GM23338 (cell line): ENCODE measurements around the gene LLPH. TPM values are rescaled to one million over a fixed set of nuclear protein-coding genes. Genes with fewer than 3 reads are reported as not detected.

Source experiments
- ATAC-seq: fragments of 200-7000 bp; cut with Tn5 transposase; 3 replicates; pipeline ENCODE4 v1.9.1; 2020
- DNase-seq: peaks from one replicate; pipeline ENCODE4 v3.0.0-alpha.2; 2015; ENCODE audit warnings: low spot score
- H2AFZ ChIP-seq: fragments of 200-600 bp; sonication (generic); 2 replicates; pipeline ENCODE4 v1.8.0; 2016; ENCODE audit warnings: antibody characterized with exemption, mild to moderate bottlenecking, moderate library complexity
- H3F3A ChIP-seq: fragments of 200-600 bp; sonication (generic); replicated peaks from 2 replicates; pipeline ENCODE4 v1.8.0; 2017; ENCODE audit warnings: antibody characterized with exemption, mixed run types, low read depth
- H3K27ac ChIP-seq: fragments of 200-600 bp; sonication (generic); 2 replicates; pipeline ENCODE4 v1.6.1; 2016; ENCODE audit warnings: low read depth
- H3K27me3 ChIP-seq: fragments of 200-600 bp; sonication (generic); 2 replicates; pipeline ENCODE4 v1.8.0; 2016; ENCODE audit warnings: mild to moderate bottlenecking, mixed run types, moderate library complexity; ENCODE audit not compliant: insufficient read depth
- H3K36me3 ChIP-seq: fragments of 200-600 bp; sonication (generic); 2 replicates; pipeline ENCODE4 v1.8.0; 2016; ENCODE audit warnings: mild to moderate bottlenecking; ENCODE audit not compliant: insufficient read depth
- H3K4me1 ChIP-seq: fragments of 200-600 bp; sonication (generic); 2 replicates; pipeline ENCODE4 v1.8.0; 2016; ENCODE audit warnings: mild to moderate bottlenecking, moderate library complexity; ENCODE audit not compliant: insufficient read depth
- H3K4me2 ChIP-seq: fragments of 200-600 bp; sonication (generic); 2 replicates; pipeline ENCODE4 v1.7.1; 2017; ENCODE audit warnings: mixed run types
- H3K4me3 ChIP-seq: fragments of 200-600 bp; sonication (generic); 2 replicates; pipeline ENCODE4 v1.6.1; 2016; ENCODE audit warnings: mixed run types
- H3K79me2 ChIP-seq: fragments of 200-600 bp; sonication (generic); replicated peaks from 2 replicates; pipeline ENCODE4 v1.8.0; 2017; ENCODE audit warnings: mild to moderate bottlenecking; ENCODE audit not compliant: insufficient read depth
- H3K9me2 ChIP-seq: fragments of 200-600 bp; sonication (generic); 2 replicates; pipeline ENCODE4 v1.8.0; 2017; ENCODE audit not compliant: insufficient read depth
- H4K20me1 ChIP-seq: fragments of 200-600 bp; sonication (generic); replicated peaks from 2 replicates; pipeline ENCODE4 v1.8.0; 2017; ENCODE audit warnings: mild to moderate bottlenecking; ENCODE audit not compliant: insufficient read depth
- H3K27ac Mint-ChIP-seq: 2 replicates; pipeline ENCODE4 v1.8.0; 2020; ENCODE audit warnings: inconsistent platforms, mild to moderate bottlenecking, moderate library complexity, mixed read lengths
- H3K27me3 Mint-ChIP-seq: 3 replicates; pipeline ENCODE4 v1.8.0; 2022; ENCODE audit warnings: low read depth, mild to moderate bottlenecking, moderate library complexity, mixed read lengths, inconsistent platforms; ENCODE audit not compliant: insufficient read depth, poor library complexity
- H3K36me3 Mint-ChIP-seq: 3 replicates; pipeline ENCODE4 v1.8.0; 2021; ENCODE audit warnings: low read depth, mild to moderate bottlenecking, inconsistent platforms, moderate library complexity, mixed read lengths
- H3K4me1 Mint-ChIP-seq: 3 replicates; pipeline ENCODE4 v1.8.0; 2020; ENCODE audit warnings: mild to moderate bottlenecking, inconsistent platforms, mixed read lengths
- H3K4me3 Mint-ChIP-seq: 3 replicates; pipeline ENCODE4 v1.8.0; 2021; ENCODE audit warnings: moderate library complexity, mild to moderate bottlenecking, inconsistent platforms, mixed read lengths
- H3K9me3 Mint-ChIP-seq: 3 replicates; pipeline ENCODE4 v1.8.0; 2020; ENCODE audit warnings: moderate library complexity, mild to moderate bottlenecking, inconsistent platforms, mixed read lengths
- CREB1 ChIP-seq: fragments of 250-450 bp; sonication (Bioruptor Pico); IDR thresholded peaks from 2 replicates; pipeline ENCODE4 v1.5.0; 2020; ENCODE audit warnings: low read depth, mild to moderate bottlenecking, moderate library complexity
- EZH2 ChIP-seq: fragments of 200-600 bp; sonication (generic); IDR thresholded peaks from one replicate; pipeline ENCODE4 v1.8.0; 2017; ENCODE audit warnings: antibody characterized with exemption, mild to moderate bottlenecking, low read depth; ENCODE audit not compliant: unreplicated experiment
- JUNB ChIP-seq: IDR thresholded peaks from one replicate; pipeline ENCODE4 v1.6.1; 2016; ENCODE audit warnings: antibody characterized with exemption; ENCODE audit not compliant: unreplicated experiment
- NANOG ChIP-seq: IDR thresholded peaks from 2 replicates; pipeline ENCODE4 v1.6.1; 2016; ENCODE audit warnings: antibody characterized with exemption, borderline replicate concordance
- POLR2AphosphoS5 ChIP-seq: IDR thresholded peaks from 2 replicates; pipeline ENCODE4 v1.6.1; 2016; ENCODE audit warnings: antibody characterized with exemption, low read depth
- ZNF114 ChIP-seq: fragments of 250-450 bp; sonication (Bioruptor Pico); IDR thresholded peaks from 2 replicates; pipeline ENCODE4 v1.5.0; 2020; ENCODE audit warnings: mild to moderate bottlenecking, moderate library complexity
- ZNF331 ChIP-seq: fragments of 250-450 bp; sonication (Bioruptor Pico); IDR thresholded peaks from 2 replicates; pipeline ENCODE4 v1.5.0; 2020; ENCODE audit warnings: low read depth, mild to moderate bottlenecking, moderate library complexity
- polyA plus RNA-seq: library from polyadenylated mRNA; unstranded; fragments of >200 nt; fragmentation: Nextera tagmentation; extraction: Ambion mirVana; gene quantifications from 2 replicates; pipeline ENCODE4 v1.2.1, GENCODE V29; 2016
- total RNA-seq: library from RNA; depleted of rRNA; stranded (reverse); fragments of >200 nt; shearing (Covaris generic); gene quantifications from 2 replicates; pipeline ENCODE4 v1.2.3, GENCODE V29; 2014
- TF ChIP-seq, protein P1 (sequence below): fragments of 250-450 bp; sonication (Bioruptor Pico); IDR thresholded peaks from 2 replicates; pipeline ENCODE4 v1.5.0; 2020; ENCODE audit warnings: mild to moderate bottlenecking, moderate library complexity
- TF ChIP-seq, protein P2 (sequence below): IDR thresholded peaks from one replicate; pipeline ENCODE4 v1.6.1; 2018; ENCODE audit warnings: antibody characterized with exemption; ENCODE audit not compliant: unreplicated experiment
- TF ChIP-seq, protein P3 (sequence below): IDR thresholded peaks from 2 replicates; pipeline ENCODE4 v1.6.1; 2016; ENCODE audit warnings: antibody characterized with exemption

Gene LLPH
- total and polyA plus RNA-seq, 2 experiments from 2014 or later: 10.7 to 56.6 TPM

DNA sequence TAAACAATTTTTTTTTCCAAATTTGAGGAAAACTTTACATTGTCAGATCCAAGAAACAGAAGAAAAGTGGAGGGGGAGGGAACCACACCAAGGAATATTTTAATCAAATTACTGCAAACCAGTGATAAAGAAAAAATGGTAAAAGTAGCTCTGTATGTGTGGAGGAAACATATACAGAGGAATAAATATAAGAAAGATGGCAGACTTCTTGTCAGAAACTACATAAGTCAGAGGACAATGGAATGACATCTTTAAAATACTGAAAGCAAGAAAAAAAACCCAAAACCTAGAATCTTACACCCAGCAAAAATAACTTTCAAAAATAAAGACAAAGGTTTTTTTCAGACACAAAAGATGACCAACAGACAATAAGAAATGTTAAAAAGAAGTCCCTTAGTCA is 10.2 kb upstream of the LLPH start (continued):
- TF ChIP-seq, protein P1, sequence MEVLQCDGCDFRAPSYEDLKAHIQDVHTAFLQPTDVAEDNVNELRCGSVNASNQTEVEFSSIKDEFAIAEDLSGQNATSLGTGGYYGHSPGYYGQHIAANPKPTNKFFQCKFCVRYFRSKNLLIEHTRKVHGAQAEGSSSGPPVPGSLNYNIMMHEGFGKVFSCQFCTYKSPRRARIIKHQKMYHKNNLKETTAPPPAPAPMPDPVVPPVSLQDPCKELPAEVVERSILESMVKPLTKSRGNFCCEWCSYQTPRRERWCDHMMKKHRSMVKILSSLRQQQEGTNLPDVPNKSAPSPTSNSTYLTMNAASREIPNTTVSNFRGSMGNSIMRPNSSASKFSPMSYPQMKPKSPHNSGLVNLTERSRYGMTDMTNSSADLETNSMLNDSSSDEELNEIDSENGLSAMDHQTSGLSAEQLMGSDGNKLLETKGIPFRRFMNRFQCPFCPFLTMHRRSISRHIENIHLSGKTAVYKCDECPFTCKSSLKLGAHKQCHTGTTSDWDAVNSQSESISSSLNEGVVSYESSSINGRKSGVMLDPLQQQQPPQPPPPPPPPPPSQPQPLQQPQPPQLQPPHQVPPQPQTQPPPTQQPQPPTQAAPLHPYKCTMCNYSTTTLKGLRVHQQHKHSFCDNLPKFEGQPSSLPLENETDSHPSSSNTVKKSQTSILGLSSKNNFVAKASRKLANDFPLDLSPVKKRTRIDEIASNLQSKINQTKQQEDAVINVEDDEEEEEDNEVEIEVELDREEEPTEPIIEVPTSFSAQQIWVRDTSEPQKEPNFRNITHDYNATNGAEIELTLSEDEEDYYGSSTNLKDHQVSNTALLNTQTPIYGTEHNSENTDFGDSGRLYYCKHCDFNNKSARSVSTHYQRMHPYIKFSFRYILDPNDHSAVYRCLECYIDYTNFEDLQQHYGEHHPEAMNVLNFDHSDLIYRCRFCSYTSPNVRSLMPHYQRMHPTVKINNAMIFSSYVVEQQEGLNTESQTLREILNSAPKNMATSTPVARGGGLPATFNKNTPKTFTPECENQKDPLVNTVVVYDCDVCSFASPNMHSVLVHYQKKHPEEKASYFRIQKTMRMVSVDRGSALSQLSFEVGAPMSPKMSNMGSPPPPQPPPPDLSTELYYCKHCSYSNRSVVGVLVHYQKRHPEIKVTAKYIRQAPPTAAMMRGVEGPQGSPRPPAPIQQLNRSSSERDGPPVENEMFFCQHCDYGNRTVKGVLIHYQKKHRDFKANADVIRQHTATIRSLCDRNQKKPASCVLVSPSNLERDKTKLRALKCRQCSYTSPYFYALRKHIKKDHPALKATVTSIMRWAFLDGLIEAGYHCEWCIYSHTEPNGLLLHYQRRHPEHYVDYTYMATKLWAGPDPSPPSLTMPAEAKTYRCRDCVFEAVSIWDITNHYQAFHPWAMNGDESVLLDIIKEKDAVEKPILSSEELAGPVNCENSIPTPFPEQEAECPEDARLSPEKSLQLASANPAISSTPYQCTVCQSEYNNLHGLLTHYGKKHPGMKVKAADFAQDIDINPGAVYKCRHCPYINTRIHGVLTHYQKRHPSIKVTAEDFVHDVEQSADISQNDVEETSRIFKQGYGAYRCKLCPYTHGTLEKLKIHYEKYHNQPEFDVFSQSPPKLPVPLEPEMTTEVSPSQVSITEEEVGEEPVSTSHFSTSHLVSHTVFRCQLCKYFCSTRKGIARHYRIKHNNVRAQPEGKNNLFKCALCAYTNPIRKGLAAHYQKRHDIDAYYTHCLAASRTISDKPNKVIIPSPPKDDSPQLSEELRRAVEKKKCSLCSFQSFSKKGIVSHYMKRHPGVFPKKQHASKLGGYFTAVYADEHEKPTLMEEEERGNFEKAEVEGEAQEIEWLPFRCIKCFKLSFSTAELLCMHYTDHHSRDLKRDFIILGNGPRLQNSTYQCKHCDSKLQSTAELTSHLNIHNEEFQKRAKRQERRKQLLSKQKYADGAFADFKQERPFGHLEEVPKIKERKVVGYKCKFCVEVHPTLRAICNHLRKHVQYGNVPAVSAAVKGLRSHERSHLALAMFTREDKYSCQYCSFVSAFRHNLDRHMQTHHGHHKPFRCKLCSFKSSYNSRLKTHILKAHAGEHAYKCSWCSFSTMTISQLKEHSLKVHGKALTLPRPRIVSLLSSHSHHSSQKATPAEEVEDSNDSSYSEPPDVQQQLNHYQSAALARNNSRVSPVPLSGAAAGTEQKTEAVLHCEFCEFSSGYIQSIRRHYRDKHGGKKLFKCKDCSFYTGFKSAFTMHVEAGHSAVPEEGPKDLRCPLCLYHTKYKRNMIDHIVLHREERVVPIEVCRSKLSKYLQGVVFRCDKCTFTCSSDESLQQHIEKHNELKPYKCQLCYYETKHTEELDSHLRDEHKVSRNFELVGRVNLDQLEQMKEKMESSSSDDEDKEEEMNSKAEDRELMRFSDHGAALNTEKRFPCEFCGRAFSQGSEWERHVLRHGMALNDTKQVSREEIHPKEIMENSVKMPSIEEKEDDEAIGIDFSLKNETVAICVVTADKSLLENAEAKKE (CRISPR knock-in tag): no peak
- TF ChIP-seq, protein P2, sequence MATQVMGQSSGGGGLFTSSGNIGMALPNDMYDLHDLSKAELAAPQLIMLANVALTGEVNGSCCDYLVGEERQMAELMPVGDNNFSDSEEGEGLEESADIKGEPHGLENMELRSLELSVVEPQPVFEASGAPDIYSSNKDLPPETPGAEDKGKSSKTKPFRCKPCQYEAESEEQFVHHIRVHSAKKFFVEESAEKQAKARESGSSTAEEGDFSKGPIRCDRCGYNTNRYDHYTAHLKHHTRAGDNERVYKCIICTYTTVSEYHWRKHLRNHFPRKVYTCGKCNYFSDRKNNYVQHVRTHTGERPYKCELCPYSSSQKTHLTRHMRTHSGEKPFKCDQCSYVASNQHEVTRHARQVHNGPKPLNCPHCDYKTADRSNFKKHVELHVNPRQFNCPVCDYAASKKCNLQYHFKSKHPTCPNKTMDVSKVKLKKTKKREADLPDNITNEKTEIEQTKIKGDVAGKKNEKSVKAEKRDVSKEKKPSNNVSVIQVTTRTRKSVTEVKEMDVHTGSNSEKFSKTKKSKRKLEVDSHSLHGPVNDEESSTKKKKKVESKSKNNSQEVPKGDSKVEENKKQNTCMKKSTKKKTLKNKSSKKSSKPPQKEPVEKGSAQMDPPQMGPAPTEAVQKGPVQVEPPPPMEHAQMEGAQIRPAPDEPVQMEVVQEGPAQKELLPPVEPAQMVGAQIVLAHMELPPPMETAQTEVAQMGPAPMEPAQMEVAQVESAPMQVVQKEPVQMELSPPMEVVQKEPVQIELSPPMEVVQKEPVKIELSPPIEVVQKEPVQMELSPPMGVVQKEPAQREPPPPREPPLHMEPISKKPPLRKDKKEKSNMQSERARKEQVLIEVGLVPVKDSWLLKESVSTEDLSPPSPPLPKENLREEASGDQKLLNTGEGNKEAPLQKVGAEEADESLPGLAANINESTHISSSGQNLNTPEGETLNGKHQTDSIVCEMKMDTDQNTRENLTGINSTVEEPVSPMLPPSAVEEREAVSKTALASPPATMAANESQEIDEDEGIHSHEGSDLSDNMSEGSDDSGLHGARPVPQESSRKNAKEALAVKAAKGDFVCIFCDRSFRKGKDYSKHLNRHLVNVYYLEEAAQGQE: no peak
- TF ChIP-seq EZH2 (no peak), CREB1 (CRISPR knock-in tag) (no peak)

DNA sequence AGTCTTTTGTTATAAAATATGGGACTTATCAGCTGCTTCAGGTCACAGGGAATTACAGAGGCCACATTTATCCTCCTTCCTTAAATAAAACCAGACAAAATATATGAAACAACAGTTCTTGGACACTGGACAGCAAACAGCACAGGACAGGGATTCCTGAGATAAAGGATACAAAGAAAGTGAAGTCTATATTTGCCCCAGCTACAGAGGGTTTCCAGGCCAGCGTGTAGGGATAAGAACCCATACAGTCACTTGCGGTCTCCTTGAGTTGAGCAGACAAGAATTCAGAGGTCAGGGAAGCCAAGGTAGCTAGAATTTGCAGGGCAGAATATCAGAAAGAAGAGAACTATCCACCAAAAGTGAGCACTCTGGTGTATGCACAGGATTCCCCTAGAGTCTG is 8.8 kb upstream of the LLPH start:
- Mint-ChIP-seq H3K27me3 (no peaks in the 10 kb centered on the region), H3K9me3 (peaks cover 33% of the 10 kb centered on the region), H3K4me3 (no peak overlapping the region), H3K36me3 (peaks cover 63% of the 10 kb centered on the region), H3K4me1 (no peaks in the 10 kb centered on the region), H3K27ac (no peak overlapping the region)
- H3K27me3 ChIP-seq: no peaks in the 10 kb centered on the region
- no peak overlapping the region for H3K27ac ChIP-seq
- H3K9me2 ChIP-seq: no peaks in the 10 kb centered on the region
- H3K4me1 ChIP-seq: no peaks in the 10 kb centered on the region
- no peak for DNase-seq
- no peaks in the 10 kb centered on the region for H4K20me1 ChIP-seq
- no peaks in the 10 kb centered on the region for H3F3A ChIP-seq
- H3K4me3 ChIP-seq: no peak overlapping the region
- H3K4me2 ChIP-seq: no peak overlapping the region
- H3K79me2 ChIP-seq: no peaks in the 10 kb centered on the region
- no peak for ATAC-seq
- H2AFZ ChIP-seq: no peak overlapping the region
- H3K36me3 ChIP-seq: peaks cover 9% of the 10 kb centered on the region; the same call in 1 of the 2 replicates
- TF ChIP-seq, protein P3, sequence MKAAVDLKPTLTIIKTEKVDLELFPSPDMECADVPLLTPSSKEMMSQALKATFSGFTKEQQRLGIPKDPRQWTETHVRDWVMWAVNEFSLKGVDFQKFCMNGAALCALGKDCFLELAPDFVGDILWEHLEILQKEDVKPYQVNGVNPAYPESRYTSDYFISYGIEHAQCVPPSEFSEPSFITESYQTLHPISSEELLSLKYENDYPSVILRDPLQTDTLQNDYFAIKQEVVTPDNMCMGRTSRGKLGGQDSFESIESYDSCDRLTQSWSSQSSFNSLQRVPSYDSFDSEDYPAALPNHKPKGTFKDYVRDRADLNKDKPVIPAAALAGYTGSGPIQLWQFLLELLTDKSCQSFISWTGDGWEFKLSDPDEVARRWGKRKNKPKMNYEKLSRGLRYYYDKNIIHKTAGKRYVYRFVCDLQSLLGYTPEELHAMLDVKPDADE: no peak
- no peak for TF ChIP-seq ZNF331 (CRISPR knock-in tag)
- TF ChIP-seq CREB1 (CRISPR knock-in tag): no peak
- TF ChIP-seq, protein P2: no peak
- TF ChIP-seq JUNB: no peak
- no peak for TF ChIP-seq POLR2AphosphoS5
- TF ChIP-seq ZNF114 (CRISPR knock-in tag): no peak
- no peak for TF ChIP-seq NANOG
